ENCODE measurements around the gene FCRL1. TPM values are rescaled to one million over a fixed set of nuclear protein-coding genes. Genes with fewer than 3 reads are reported as not detected.

FCRL1 gene
- total RNA-seq, 1 experiment from 2014 or later, result not detected

DNA sequence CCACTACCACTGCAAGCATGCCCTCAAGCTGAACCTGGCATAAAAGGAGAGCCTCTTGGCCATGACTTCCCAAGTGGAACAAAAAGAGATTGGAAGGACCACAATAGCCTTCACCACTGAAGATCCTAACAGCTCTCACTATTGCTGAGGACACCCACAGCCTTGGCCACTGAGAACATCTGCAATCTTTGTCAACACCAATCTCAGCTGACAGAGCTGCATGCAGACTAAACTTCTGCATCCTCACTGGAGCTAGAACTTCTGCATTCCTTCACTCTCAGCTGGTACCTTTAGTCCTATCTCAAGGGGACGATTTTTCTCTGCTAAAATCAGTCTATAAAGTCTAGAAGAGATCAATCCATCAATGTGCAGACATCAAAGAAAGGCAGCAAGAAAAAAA, 34.7 kb downstream of the FCRL1 start:
- Histone ChIP-seq H4K91ac (ENCODE audit: insufficient read length, low read depth, low read length) (no peak overlapping the region), H2AFZ (ENCODE audit: low read length) (no peak overlapping the region), H4K8ac (replicated peaks; ENCODE audit: insufficient read length, low read depth, low read length) (no peak overlapping the region), H2BK5ac (ENCODE audit: insufficient read length, low read length) (peak overlapping the region; percentile 60), H2AK5ac (ENCODE audit: insufficient read length, low read length) (no peak overlapping the region), H3K18ac (ENCODE audit: insufficient read length, low read depth, low read length) (no peak overlapping the region), H4K20me1 (ENCODE audit: control insufficient read depth, insufficient read depth, insufficient read length) (no peaks in the 10 kb centered on the region), H3K23ac (ENCODE audit: insufficient read length, low read depth, low read length) (no peak overlapping the region), H2BK12ac (ENCODE audit: insufficient read length, low read depth, low read length) (no peak overlapping the region), H3K56ac (ENCODE audit: insufficient read length, low read depth, low read length) (no peak overlapping the region), H3T11ph (ENCODE audit: low read length) (no peak overlapping the region), H2BK120ac (ENCODE audit: low read depth, low read length, poor library complexity, severe bottlenecking) (no peak overlapping the region), H3K79me1 (ENCODE audit: insufficient read depth, low read depth, low read length, poor library complexity, severe bottlenecking) (no peaks in the 10 kb centered on the region), H3K4me1 (ENCODE audit: insufficient read depth, low read length) (no peaks in the 10 kb centered on the region), H2BK15ac (ENCODE audit: low read depth, low read length) (0 out of 2 replicates have a peak overlapping the region, but pooled peaks have one; percentile 84), H3K4me2 (ENCODE audit: insufficient read depth, insufficient read length, low read length) (no peak overlapping the region), H3K79me2 (ENCODE audit: insufficient read depth, low read length) (no peaks in the 10 kb centered on the region), H3K14ac (ENCODE audit: insufficient read depth, low read length) (no peak overlapping the region), H3K27ac (ENCODE audit: insufficient read length, low read depth, low read length) (no peak overlapping the region), H3K9ac (ENCODE audit: extremely low read depth, insufficient read length, low read length) (no peak overlapping the region), H2BK20ac (ENCODE audit: low read depth, low read length, poor library complexity, severe bottlenecking) (no peak overlapping the region), H3K23me2 (ENCODE audit: insufficient read length, low read depth, low read length, poor library complexity, severe bottlenecking) (no peaks in the 10 kb centered on the region), H3K27me3 (ENCODE audit: insufficient read depth, low read length) (no peaks in the 10 kb centered on the region), H3K9me3 (ENCODE audit: control insufficient read depth, low read depth, low read length) (no peaks in the 10 kb centered on the region), H3K4ac (ENCODE audit: low read depth, low read length) (no peak overlapping the region), H4K5ac (ENCODE audit: insufficient read length, low read depth, low read length) (peak overlapping the region; percentile 28)
- H3K4me1 Mint-ChIP-seq, result no peaks in the 10 kb centered on the region
- no peaks in the 10 kb centered on the region; a peak in 1 of 5 replicates for H3K9me3 Mint-ChIP-seq
- H3K27me3 Mint-ChIP-seq (ENCODE audit: low read depth), result no peaks in the 10 kb centered on the region
- TF ChIP-seq CTCF (conservative IDR thresholded peaks at IDR 0.05), result no peak
- no peaks in the 10 kb centered on the region; a peak in 1 of 7 replicates for H3K36me3 Mint-ChIP-seq (ENCODE audit: insufficient read depth in 1 of 3, low read depth in 3 of 3)
- no peak for DNase-seq
- H3K4me3 Mint-ChIP-seq, result no peak overlapping the region
- WGBS (ENCODE audit: extremely low coverage, insufficient read length, low lambda C conversion rate), result no CpG with 5 or more reads among the region's 1 CpG
- no peak overlapping the region for H3K27ac Mint-ChIP-seq

Data from H9 (cell line).